ENCODE results near the gene C10orf95. TPM values are rescaled to one million over a fixed set of nuclear protein-coding genes. Genes with fewer than 3 reads are reported as not detected.
"Not testable (repeated sequence)": the region's sequence is repeated elsewhere in the genome, so short reads cannot be mapped to it uniquely, and the experiment has no call there.

C10orf95 gene
- total RNA-seq, 1 experiment from 2014 or later, result not detected

DNA sequence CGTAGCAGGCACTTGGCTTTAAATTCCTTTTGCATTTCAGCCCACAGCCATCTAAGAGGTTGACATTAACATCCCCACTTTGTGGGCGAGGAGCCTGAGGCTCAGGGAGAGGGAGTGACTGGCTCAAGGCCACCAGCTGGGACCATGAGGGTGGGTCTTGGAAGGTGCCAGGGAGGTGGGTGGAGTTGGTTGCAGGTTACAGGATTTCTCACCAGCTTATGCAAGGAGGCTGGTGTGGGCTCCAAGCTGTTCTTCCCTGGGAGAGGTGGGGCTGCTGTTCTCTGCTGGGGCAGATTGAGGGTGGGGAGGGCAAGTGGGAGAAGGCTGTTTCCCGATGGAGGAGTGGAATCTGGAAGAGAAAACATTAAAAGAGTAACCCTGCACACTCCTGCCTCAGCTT is 14.1 kb upstream of the C10orf95 start:
- DNase-seq (ENCODE audit: low read depth), result no peak

- DNase-seq (ENCODE audit: low read depth), result no peak
Observed at GRCh38 chr10:102463983-102464382, 12.6 kb upstream of the C10orf95 start.

DNA sequence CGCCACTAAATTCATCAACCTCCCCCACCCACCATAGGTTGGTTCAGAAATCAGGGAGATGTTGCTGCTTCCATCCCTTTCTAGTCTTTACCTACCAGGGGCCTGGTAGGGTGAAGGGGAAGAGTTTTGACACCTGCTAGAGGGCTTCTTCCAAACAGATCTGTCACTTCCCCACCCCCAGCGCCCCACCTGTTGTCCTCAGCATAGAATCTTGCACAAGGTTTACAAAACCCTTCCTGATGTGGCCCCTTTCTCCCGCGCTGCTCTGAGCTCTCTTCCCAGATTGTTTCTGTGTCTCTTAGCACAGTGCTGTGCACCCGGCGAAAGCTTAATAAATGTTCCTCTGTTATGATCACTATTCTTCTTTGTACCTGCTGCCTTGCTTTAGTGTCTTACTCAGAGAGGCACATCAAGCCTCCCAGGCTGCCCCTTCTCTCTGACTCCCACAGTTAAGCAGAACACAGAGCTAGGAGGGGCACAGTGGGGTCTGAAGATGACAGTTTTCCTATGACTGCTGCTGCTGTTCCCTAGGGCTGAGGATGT is 11.2 kb upstream of the C10orf95 start:
- no peak for DNase-seq (ENCODE audit: low read depth)

DNA sequence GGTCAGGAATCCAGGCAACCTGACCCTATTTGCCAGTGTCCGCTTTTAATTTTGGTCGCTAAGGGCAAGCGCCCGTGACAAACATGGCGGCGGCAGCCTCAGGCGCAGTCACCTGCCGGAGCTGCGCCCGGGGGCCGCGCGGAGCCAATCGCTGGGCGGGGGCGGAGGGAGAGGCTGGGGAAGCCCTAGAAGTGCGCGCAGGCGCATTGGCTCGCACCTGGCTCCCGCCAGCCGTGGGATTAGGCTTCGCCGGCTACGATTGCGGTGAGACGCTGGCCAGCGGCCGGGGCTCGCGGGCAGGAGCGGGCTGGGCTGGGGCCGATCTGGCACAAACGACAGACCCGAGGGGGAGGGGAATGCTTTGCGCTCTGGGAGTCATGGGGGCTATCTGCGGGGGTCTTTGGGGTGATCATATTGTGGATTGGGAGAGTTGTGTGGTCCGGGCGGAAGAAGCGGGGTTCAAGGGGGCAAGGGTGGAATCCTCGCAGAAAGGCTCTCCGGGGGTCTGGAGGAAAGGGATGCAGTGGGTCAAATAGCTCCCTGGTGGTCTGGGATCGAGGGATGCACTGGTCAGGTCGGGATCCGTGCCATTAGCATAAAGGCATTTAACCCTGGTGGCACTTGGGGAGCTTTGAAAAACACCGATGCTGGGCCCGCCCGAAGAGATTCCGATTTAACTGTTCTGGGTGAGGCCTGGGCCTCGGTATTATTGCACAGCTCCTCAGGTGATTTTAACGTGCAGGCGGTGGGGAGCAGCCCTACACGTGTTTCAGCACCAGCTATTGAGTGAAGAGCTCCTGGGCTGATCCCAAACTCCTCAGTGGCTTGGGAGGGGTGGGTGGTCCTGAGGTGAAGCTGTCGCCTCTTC is 10.1 kb upstream of the C10orf95 start:
- peak; percentile 69 for DNase-seq (ENCODE audit: low read depth)

- DNase-seq (ENCODE audit: low read depth), result no peak
Observed at GRCh38 chr10:102460836-102461186, 9.5 kb upstream of the C10orf95 start.

DNA sequence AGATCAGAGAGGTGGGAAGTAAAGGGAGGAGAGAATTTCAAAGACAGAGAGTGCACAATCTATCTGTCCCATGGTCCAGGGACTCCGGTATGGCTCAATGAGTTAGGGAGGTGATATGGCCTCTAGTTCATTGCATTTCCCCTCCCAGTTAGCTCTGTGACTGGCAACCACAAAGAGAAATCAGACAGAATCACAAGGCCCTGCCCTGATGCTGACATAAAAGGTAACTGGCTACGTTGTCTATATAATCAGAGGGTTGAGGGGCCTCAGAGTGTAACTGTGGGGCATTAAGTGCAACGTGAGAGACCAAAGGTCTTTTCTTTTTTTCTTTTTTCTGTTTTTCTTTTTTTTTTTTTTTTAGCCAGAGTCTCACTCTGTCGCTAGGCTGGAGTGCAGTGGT is 7.3 kb upstream of the C10orf95 start:
- DNase-seq (ENCODE audit: low read depth), result no peak

- no peak for DNase-seq (ENCODE audit: low read depth)
Observed at GRCh38 chr10:102457591-102458150, 6.3 kb upstream of the C10orf95 start.

- peak; percentile 70 for DNase-seq (ENCODE audit: low read depth)
Observed at GRCh38 chr10:102455893-102456471, 4.6 kb upstream of the C10orf95 start.

DNA sequence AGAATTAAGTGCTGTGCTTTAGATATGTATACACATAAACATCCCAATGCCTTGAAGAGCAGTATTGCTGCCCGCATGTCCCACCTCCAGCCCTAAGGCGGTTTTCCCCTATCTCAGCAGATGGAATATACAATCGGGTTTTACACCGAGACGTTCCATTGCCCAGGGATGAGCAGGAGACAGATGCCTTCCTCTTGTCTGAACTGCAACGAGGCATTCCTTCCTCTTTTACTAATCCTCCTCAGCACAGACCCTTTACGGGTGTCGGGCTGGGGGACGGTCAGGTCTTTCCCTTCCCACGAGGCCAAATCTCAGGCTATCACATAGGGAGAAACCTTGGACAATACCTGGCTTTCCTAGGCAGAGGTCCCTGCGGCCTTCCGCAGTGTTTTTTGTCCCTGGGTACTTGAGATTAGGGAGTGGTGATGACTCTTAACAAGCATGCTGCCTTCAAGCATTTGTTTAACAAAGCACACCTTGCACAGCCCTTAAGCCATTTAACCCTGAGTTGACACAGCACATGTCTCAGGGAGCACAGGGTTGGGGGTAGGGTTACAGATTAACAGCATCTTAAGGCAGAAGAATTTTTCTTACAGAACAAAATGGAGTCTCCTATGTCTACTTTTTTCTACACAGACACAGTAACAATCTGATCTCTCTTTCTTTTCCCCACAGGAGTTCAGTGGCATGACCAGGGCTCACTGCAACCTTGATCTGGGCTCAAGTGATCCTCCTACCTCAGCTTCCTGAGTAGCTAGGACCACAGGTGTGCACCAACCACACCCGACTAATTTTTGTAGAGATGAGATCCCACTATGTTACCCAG is 3.5 kb upstream of the C10orf95 start:
- not testable (repeated sequence) for DNase-seq (ENCODE audit: low read depth)

DNA sequence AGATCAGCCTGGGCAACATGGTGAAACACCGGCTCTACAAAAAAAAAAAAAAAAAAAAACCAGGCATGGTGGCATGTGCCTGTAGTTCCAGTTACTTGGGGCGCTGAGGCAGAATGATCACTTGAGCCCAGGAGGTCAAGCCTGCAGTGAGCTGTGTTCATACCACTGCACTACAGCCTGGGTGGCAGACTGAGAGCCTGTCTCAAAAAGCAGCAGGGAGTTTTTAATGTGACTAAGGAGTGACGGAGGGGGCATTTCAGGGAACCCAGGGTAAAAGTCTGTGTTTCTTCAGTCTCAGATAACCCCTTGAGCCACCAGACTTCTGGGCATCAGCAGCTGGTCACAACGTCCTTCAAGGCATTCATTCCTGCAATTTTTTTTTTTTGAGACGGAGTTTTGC is 2.2 kb upstream of the C10orf95 start:
- DNase-seq (ENCODE audit: low read depth), result no peak

DNA sequence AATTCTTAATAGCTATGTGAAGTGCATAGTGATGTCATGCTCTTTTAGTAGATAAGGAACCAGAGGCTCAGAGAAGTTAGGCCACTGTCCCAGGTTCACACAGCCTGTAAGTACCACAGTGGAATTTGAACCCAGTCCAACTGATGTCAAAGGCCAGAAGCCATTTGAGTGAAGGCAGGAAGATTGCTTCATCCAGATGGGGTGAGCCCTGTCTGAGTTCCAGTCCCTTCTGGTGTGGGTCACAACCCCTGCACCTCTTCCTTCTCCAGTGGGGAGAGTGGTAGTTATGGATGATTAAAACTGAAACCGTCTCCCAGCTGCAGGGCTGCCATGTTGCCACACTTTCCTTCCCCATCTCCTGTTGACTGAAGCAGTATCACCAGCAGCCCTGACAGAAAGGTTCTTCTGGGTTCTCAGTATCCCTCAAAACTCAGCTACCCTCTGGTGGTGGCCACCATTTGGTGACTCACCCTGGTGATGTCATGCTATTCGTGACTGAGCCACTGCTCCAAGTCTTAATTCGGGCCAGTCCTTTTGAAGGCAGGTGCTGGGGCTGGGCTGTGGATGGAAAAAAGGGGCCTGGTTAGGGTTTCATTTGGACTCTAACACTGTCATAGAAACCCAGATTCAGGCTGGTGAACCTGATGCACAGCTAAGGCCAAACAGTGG is 1.5 kb upstream of the C10orf95 start:
- DNase-seq (ENCODE audit: low read depth), result peak; percentile 86

- DNase-seq (ENCODE audit: low read depth), result peak; percentile 76
Observed at GRCh38 chr10:102450374-102451104, 804 bp downstream of the C10orf95 start.

DNA sequence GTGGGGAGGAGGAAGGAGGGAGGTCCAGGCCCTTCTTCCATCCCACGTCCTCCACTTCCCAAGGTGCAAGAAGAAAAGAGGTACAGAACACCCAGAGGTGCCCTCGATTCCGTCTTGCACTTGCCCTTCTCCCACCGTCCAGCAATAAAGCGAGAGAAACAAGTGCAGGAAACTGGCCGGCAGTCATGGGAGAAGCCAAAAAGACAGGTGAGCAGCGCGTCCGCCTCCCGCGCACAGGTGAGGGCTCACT is 1.3 kb downstream of the C10orf95 start:
- no peak for DNase-seq (ENCODE audit: low read depth)

DNA sequence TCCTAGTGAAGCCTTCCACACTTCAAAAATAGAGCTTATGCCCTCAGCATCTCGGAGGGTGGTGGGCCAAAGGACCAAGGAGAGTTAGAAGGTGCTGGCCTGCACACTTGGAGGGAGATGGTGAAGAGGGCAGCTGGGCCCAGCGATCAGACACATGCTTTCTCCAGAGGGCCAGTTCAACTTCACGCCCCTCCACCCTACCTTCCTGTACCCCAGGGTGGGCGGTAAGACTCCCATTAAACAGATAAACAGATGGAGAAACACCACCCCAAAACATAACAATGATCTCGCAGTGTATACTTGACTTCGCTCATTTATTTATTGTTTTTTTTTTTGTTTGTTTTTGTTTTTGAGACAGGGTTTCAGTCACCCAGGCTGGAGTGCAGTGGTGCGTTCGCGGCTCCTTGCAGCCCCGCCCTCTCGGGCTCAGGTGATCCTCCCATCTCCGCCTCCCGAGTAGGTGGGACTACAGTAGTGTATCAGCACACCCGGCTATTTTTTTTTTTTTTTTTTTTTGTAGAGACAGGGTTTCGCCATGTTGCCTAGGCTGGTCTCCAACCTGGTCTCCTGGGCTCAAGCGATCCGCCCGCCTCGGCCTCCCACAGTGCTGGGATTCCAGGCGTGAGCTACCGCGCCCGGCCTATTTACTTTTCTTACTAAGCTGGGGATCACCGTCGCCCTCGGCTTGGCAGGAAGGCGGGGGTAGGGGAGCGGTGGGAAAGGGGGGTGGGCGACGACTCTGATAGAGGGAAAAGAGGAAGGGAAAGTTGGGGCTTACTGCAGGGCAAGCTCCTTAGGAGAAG is 1.8 kb downstream of the C10orf95 start:
- peak; percentile 24 for DNase-seq (ENCODE audit: low read depth)

DNA sequence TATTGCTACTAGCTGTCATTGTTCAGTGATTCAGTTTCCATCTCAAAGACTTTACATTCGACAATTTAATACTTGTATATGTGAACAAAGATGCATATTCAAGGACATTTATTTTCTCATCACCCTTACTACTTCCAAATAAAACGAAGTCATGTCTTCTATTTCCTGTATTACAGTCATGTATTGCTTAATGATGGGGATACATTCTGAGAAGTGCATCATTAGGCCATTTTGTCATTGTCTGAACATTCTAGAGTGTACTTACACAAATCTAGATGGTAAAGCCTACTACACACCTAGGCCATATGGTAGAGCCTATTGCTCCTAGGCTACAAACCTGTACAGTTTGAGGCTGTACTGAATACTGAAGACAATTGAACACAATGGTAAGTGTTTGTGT is 6.5 kb downstream of the C10orf95 start:
- no peak for DNase-seq (ENCODE audit: low read depth)

GRCh38 chr10:102438374-102438773 is 13.0 kb downstream of the C10orf95 start:
- DNase-seq (ENCODE audit: low read depth), result no peak

DNA sequence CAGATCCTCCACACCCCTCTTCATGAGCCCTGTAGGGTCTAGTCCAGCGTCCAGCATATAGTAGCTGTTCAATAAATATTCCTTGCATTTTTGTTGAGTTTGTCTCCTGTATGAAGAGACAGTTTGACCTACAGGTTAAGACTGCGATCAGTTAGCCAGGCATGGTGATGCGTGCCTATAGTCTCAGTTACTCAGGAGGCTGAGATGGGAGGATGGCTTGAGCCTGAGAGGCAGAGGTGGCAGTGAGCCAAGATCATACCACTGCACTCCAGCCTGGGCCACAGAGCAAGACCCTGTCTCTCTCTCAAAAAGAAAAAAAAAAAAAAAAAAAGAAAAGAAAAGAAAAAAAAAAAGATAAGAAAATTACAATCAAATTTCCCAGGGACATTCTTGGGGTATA is 13.8 kb downstream of the C10orf95 start:
- DNase-seq (ENCODE audit: low read depth), result no peak

- no peak for DNase-seq (ENCODE audit: low read depth)
Observed at GRCh38 chr10:102436312-102436711, 15.0 kb downstream of the C10orf95 start.

GRCh38 chr10:102435529-102436233 is 15.7 kb downstream of the C10orf95 start:
- DNase-seq (ENCODE audit: low read depth), result no peak

DNA sequence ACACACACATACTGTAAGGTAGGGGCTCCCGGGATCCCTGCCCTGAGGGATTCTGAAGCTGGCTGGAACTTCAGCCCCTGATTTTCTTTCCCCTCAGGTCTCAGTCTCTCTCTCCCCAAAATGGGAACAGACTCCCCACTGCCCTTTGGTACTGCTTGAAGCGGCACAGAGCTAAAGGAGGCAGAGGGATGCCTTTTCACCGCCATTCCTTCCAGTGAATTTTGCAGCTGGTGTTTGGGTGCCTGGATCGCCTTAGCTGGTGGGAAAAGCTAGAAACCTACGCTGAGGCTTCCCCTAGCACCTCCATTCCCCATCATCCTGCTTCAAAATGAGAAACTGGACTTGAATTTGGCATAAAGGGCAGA is 16.2 kb downstream of the C10orf95 start:
- DNase-seq (ENCODE audit: low read depth), result no peak

Data from RPMI7951 (cell line).